Cardiac muscle cell (in vitro differentiated cells and primary cell): ENCODE results near the gene ISM1. TPM values are rescaled to one million over a fixed set of nuclear protein-coding genes. Genes with fewer than 3 reads are reported as not detected.

ENCODE experiments used
- DNase-seq, 2 donors: peaks; one replicate each; pipeline versions ENCODE4 v3.0.0 to v3.0.0-alpha.2; 2010 to 2017; ENCODE audit warnings: low read depth in 1 of 2, low spot score in 1 of 2
- H3K27ac ChIP-seq: fragments of 200-600 bp; sonication (generic); 2 replicates; pipeline ENCODE4 v1.5.1; 2016
- H3K27me3 ChIP-seq: fragments of 200-600 bp; sonication (generic); 2 replicates; pipeline ENCODE4 v1.6.0; 2016; ENCODE audit warnings: control low read depth
- H3K36me3 ChIP-seq: fragments of 200-600 bp; sonication (generic); 2 replicates; pipeline ENCODE4 v1.5.1; 2016; ENCODE audit warnings: control low read depth
- H3K4me1 ChIP-seq: fragments of 200-600 bp; sonication (generic); 2 replicates; pipeline ENCODE4 v1.8.1; 2017; ENCODE audit warnings: low read depth, mild to moderate bottlenecking, mixed run types
- H3K4me3 ChIP-seq: fragments of 200-600 bp; sonication (generic); 2 replicates; pipeline ENCODE4 v1.5.1; 2016; ENCODE audit warnings: mild to moderate bottlenecking
- H3K9me3 ChIP-seq: fragments of 200-600 bp; sonication (generic); 2 replicates; pipeline ENCODE4 v1.5.1; 2017; ENCODE audit warnings: low read depth, mild to moderate bottlenecking, control low read depth
- polyA plus RNA-seq: library from polyadenylated mRNA; unstranded; fragments of >200 nt; fragmentation: Nextera tagmentation; extraction: Ambion mirVana; gene quantifications from 2 replicates; pipeline ENCODE4 v1.2.1, GENCODE V29; 2016
- total RNA-seq: library from RNA; depleted of rRNA; stranded (reverse); fragments of >200 nt; gene quantifications from 2 replicates; pipeline ENCODE4 v1.2.3, GENCODE V29; 2016
- TF ChIP-seq, protein P1 (sequence below): IDR thresholded peaks from 2 replicates; pipeline ENCODE4 v1.5.1; 2012; ENCODE audit warnings: low read depth, mild to moderate bottlenecking, low read length

ISM1 gene
- total and polyA plus RNA-seq, 2 experiments from 2014 or later: 0.21 to 0.59 TPM

DNA sequence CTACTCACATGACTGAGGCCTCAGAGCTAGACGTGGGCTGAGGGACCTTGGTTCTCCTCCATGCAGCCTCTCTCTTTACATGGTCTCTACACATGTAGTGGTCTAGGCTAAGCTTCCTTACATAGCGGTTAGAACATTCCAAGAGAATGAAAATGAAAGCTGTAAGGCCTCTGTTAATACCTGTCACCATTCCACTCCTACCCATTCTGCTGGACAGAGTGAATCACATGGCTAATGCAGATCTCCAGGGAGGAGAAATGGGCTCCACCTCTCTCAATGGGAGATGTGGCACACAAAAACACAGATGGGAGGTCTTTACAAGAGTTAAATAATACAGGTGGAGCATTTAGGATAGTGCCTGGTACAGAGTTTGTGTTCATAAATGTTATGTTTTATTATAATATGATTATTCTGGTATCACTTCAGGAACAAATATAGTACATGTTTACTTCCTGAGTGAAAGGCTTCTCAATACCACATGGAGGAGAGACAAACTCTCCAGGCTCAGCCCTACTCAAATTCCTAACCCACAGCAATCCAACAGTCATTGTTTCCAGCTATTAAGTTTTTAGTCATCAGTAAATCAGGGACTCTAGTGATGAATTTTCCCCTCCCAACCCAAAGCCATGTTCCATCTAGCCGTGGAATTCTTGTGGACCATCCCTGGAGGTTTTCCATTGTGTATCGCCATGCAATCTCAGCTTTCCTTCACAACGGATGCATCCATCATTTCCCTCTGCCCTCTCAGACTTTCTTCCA is 57.9 kb downstream of the ISM1 start:
- TF ChIP-seq, protein P1, sequence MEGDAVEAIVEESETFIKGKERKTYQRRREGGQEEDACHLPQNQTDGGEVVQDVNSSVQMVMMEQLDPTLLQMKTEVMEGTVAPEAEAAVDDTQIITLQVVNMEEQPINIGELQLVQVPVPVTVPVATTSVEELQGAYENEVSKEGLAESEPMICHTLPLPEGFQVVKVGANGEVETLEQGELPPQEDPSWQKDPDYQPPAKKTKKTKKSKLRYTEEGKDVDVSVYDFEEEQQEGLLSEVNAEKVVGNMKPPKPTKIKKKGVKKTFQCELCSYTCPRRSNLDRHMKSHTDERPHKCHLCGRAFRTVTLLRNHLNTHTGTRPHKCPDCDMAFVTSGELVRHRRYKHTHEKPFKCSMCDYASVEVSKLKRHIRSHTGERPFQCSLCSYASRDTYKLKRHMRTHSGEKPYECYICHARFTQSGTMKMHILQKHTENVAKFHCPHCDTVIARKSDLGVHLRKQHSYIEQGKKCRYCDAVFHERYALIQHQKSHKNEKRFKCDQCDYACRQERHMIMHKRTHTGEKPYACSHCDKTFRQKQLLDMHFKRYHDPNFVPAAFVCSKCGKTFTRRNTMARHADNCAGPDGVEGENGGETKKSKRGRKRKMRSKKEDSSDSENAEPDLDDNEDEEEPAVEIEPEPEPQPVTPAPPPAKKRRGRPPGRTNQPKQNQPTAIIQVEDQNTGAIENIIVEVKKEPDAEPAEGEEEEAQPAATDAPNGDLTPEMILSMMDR: no peak
- no peaks in the 10 kb centered on the region for H3K36me3 ChIP-seq
- H3K9me3 ChIP-seq: no peaks in the 10 kb centered on the region
- peaks cover 16% of the 10 kb centered on the region for H3K4me1 ChIP-seq
- no peaks in the 10 kb centered on the region for H3K27me3 ChIP-seq
- no peak overlapping the region for H3K27ac ChIP-seq
- H3K4me3 ChIP-seq: no peak overlapping the region
- no peak for DNase-seq

DNA sequence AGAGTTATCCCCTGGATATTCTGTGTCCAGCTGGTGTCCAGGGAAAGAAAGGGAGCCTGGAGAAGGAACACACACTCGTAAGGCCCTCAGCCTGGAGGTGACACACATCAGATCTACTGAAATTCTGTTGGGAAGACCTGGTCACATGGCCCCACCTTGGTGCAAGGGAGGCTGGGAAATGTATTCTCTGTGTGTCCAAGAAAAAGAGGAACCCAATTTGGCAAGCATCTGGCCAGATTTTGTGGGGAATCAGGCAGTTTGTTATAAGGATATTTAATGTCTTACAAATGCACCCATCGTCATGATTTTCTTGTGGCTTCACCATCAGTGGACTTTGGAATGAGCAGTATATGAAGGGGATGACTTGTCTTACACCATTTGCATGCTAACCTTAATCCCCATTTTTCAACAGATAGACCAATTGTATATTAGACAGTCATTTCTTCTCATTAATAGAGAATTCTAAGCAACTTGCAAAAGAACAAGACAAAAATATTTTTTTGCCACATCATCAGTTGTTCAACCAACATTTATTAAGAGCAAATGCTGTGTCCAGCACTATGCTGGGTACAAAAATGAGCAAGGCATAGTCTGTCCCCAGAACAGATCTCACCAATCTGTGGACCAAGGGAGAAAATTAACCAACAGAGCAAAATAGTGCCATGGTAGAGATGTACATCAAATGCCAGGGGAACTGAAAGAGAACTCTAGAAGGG is 59.7 kb downstream of the ISM1 start:
- Histone ChIP-seq H3K4me3 (no peak overlapping the region), H3K27me3 (no peaks in the 10 kb centered on the region), H3K36me3 (no peaks in the 10 kb centered on the region), H3K27ac (no peak overlapping the region), H3K4me1 (peaks cover 3% of the 10 kb centered on the region), H3K9me3 (no peaks in the 10 kb centered on the region)
- TF ChIP-seq, protein P1: no peak
- DNase-seq: no peak

DNA sequence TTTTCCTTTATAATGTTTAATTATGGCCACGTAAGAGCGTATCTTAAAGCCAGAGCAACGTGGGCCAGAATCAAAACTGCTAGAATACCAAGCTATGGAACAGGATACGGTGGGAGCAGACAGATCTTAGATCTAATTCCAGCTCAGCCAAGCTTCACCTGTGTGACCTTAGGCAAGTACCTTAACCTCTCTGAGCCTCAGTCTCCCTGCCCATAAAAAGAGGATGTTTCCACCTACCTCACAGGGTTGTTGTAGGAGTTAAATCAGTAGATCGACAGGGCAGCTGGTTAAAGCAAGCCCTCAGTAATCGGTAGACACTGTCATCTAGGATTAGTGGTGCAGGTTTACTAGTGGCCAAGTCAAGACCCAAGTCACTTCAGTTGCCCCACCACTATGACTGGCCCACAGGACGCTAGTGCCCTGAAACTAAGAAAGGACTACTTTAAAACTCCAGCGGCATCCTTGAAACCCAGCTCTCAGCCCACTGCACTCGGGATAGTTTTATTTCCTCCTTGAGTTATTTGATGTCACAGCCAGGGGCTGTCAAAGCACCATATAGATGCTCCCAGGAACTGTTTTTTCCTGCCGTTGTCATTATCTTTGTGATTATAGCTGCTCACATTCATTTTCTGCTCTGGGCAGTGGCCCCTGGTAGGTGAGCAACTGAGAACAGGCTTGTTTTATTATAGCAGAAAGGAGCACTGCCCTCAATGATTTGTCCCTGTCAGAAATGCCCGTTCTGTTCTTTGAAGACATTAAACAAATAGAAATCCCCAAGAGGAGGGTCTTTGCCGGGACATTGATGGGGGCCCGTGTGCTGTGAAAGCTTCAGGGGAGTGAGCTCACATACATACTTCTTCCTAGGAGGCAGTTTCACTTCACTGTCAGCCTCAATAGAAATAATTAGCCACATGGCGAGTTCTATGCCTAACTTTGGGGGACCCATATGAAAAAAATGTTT is 63.1 kb downstream of the ISM1 start:
- H3K4me3 ChIP-seq: no peak overlapping the region
- TF ChIP-seq, protein P1: no peak
- no peaks in the 10 kb centered on the region for H3K36me3 ChIP-seq
- no peaks in the 10 kb centered on the region for H3K4me1 ChIP-seq
- no peak for DNase-seq
- H3K9me3 ChIP-seq: no peaks in the 10 kb centered on the region
- no peak overlapping the region for H3K27ac ChIP-seq
- no peaks in the 10 kb centered on the region for H3K27me3 ChIP-seq

DNA sequence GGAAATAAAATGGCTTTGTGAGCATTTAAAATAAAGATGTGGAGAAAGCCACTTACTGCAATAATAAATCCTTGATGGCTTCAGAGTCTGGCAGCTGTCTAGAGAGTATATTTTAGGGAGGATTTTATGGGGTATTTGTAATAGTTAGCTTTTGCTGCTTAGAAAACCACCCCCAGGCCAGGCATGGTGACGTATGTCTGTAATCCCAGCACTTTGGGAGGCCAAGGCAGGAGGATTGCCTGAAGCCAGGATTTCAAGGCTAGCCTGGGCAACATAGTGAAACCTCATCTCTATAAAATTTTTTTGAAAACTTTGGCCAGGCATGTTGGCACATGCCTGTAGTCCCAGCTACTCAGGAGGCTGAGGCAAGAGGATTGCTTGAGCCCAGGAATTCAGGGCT is 63.8 kb downstream of the ISM1 start:
- H3K9me3 ChIP-seq: no peaks in the 10 kb centered on the region
- no peaks in the 10 kb centered on the region for H3K4me1 ChIP-seq
- DNase-seq: no peak
- TF ChIP-seq, protein P1: no peak
- H3K4me3 ChIP-seq: no peak overlapping the region
- no peak overlapping the region for H3K27ac ChIP-seq
- H3K27me3 ChIP-seq: no peaks in the 10 kb centered on the region
- no peaks in the 10 kb centered on the region for H3K36me3 ChIP-seq

DNA sequence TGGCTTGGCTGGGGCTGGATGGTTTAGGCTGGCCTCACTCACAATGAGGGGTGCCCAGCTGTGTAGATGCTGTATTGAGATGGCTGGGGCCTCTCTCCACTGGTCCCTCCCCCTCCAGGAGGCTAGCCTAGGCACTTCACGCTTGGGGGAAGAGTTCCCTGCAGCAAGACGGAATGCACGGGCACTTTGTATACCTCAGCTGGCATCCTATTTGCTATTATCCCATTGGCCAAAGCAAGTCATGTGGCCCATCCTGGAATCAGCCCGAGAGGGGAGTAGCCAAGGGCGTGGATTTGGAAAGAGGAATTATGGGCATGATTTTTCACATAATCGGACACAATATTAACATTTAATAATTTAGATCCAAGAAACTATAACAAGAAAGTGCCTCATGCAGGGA is 64.3 kb downstream of the ISM1 start:
- no peak overlapping the region for H3K4me3 ChIP-seq
- no peaks in the 10 kb centered on the region for H3K27me3 ChIP-seq
- TF ChIP-seq, protein P1: no peak
- H3K4me1 ChIP-seq: no peaks in the 10 kb centered on the region
- no peaks in the 10 kb centered on the region for H3K9me3 ChIP-seq
- no peak overlapping the region for H3K27ac ChIP-seq
- no peak for DNase-seq
- no peaks in the 10 kb centered on the region for H3K36me3 ChIP-seq
